ENCODE results near the gene SUGCT. TPM values are rescaled to one million over a fixed set of nuclear protein-coding genes. Genes with fewer than 3 reads are reported as not detected.

Gene SUGCT
- total RNA-seq, 1 experiment from 2014 or later = 5.4 TPM

DNA sequence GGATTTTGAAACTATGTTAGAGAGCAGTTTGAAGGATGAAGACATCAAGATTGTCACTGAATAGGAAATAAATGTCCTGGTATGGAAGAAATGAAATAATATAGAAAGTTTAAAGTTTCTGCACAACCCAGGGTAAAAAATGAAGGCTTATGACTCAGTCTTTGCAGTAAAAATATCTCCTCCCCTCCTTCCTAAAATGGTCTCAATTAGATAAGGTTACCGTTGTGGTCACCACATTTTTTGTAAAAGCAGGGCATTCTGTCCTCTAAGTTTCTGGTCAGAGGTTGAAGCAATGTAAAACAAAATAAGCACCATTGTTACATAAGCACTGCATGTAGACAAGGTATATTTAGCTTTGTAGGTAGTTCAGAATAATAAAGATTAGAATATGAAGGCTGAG, 403.5 kb downstream of the SUGCT start:
- Histone ChIP-seq H2AK5ac (ENCODE audit: insufficient read length, low read length) (no peak overlapping the region), H3K27ac (ENCODE audit: insufficient read length, low read depth, low read length) (no peak overlapping the region), H3K14ac (ENCODE audit: insufficient read depth, low read length) (no peak overlapping the region), H3K79me1 (ENCODE audit: insufficient read depth, low read depth, low read length, poor library complexity, severe bottlenecking) (no peaks in the 10 kb centered on the region), H3K23ac (ENCODE audit: insufficient read length, low read depth, low read length) (no peak overlapping the region), H3K4me2 (ENCODE audit: insufficient read depth, insufficient read length, low read length) (no peak overlapping the region), H4K8ac (replicated peaks; ENCODE audit: insufficient read length, low read depth, low read length) (no peak overlapping the region), H2BK120ac (ENCODE audit: low read depth, low read length, poor library complexity, severe bottlenecking) (no peak overlapping the region), H3K4me1 (ENCODE audit: insufficient read depth, low read length) (no peaks in the 10 kb centered on the region), H3T11ph (ENCODE audit: low read length) (no peak overlapping the region), H3K27me3 (ENCODE audit: insufficient read depth, low read length) (no peaks in the 10 kb centered on the region), H2AFZ (ENCODE audit: low read length) (no peak overlapping the region), H3K9ac (ENCODE audit: extremely low read depth, insufficient read length, low read length) (no peak overlapping the region), H3K23me2 (ENCODE audit: insufficient read length, low read depth, low read length, poor library complexity, severe bottlenecking) (no peaks in the 10 kb centered on the region), H3K18ac (ENCODE audit: insufficient read length, low read depth, low read length) (no peak overlapping the region), H4K91ac (ENCODE audit: insufficient read length, low read depth, low read length) (no peak overlapping the region), H3K79me2 (ENCODE audit: insufficient read depth, low read length) (no peaks in the 10 kb centered on the region; the same call in 1 of the 2 replicates), H3K9me3 (ENCODE audit: control insufficient read depth, low read depth, low read length) (no peaks in the 10 kb centered on the region), H3K4ac (ENCODE audit: low read depth, low read length) (no peak overlapping the region), H2BK12ac (ENCODE audit: insufficient read length, low read depth, low read length) (no peak overlapping the region), H4K5ac (ENCODE audit: insufficient read length, low read depth, low read length) (no peak overlapping the region), H2BK15ac (ENCODE audit: low read depth, low read length) (no peak overlapping the region), H4K20me1 (ENCODE audit: control insufficient read depth, insufficient read depth, insufficient read length) (no peaks in the 10 kb centered on the region), H3K56ac (ENCODE audit: insufficient read length, low read depth, low read length) (no peak overlapping the region), H2BK5ac (ENCODE audit: insufficient read length, low read length) (no peak overlapping the region), H2BK20ac (ENCODE audit: low read depth, low read length, poor library complexity, severe bottlenecking) (no peak overlapping the region)
- TF ChIP-seq, protein P1, sequence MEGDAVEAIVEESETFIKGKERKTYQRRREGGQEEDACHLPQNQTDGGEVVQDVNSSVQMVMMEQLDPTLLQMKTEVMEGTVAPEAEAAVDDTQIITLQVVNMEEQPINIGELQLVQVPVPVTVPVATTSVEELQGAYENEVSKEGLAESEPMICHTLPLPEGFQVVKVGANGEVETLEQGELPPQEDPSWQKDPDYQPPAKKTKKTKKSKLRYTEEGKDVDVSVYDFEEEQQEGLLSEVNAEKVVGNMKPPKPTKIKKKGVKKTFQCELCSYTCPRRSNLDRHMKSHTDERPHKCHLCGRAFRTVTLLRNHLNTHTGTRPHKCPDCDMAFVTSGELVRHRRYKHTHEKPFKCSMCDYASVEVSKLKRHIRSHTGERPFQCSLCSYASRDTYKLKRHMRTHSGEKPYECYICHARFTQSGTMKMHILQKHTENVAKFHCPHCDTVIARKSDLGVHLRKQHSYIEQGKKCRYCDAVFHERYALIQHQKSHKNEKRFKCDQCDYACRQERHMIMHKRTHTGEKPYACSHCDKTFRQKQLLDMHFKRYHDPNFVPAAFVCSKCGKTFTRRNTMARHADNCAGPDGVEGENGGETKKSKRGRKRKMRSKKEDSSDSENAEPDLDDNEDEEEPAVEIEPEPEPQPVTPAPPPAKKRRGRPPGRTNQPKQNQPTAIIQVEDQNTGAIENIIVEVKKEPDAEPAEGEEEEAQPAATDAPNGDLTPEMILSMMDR (conservative IDR thresholded peaks at IDR 0.05) = no peak
- Mint-ChIP-seq H3K27ac (no peak overlapping the region), H3K4me3 (no peak overlapping the region), H3K27me3 (ENCODE audit: low read depth) (no peaks in the 10 kb centered on the region), H3K9me3 (no peaks in the 10 kb centered on the region), H3K36me3 (ENCODE audit: insufficient read depth in 1 of 3, low read depth in 3 of 3) (no peaks in the 10 kb centered on the region), H3K4me1 (no peaks in the 10 kb centered on the region)
- no peak for DNase-seq
- no CpG with 5 or more reads among the region's 1 CpG for WGBS (ENCODE audit: extremely low coverage, insufficient read length, low lambda C conversion rate)
